Left ventricle myocardium superior (tissue), 1 donor: Measurements from ENCODE around the gene UPF2. TPM values are rescaled to one million over a fixed set of nuclear protein-coding genes. Genes with fewer than 3 reads are reported as not detected.

Experiments used
- ATAC-seq: fragments of 200-7000 bp; cut with Tn5 transposase; one replicate; pipeline ENCODE4 v1.9.1; 2020; ENCODE audit warnings: mild to moderate bottlenecking, moderate library complexity
- DNase-seq: peaks from one replicate; pipeline ENCODE4 v3.0.0-alpha.2; 2020
- intact Hi-C: fragments of 100-400 bp; cut with micrococcal nuclease; formaldehyde crosslinking; loops from one replicate; pipeline ENCODE4 v1.11.0; 2022
- total RNA-seq: library from RNA; stranded (reverse); fragmentation: NEBNext Ultra II Directional; extraction: Animal tissue kit (Norgen Biotek cat#: 25700); gene quantifications from one replicate; pipeline ENCODE4 v1.2.1, GENCODE V29; 2021
- donor health status: DM: no; HTN: yes; CAD: no; lungs with severe emphysema.

Gene UPF2
- total RNA-seq, 1 donor from 2014 or later: 19.7 TPM

DNA sequence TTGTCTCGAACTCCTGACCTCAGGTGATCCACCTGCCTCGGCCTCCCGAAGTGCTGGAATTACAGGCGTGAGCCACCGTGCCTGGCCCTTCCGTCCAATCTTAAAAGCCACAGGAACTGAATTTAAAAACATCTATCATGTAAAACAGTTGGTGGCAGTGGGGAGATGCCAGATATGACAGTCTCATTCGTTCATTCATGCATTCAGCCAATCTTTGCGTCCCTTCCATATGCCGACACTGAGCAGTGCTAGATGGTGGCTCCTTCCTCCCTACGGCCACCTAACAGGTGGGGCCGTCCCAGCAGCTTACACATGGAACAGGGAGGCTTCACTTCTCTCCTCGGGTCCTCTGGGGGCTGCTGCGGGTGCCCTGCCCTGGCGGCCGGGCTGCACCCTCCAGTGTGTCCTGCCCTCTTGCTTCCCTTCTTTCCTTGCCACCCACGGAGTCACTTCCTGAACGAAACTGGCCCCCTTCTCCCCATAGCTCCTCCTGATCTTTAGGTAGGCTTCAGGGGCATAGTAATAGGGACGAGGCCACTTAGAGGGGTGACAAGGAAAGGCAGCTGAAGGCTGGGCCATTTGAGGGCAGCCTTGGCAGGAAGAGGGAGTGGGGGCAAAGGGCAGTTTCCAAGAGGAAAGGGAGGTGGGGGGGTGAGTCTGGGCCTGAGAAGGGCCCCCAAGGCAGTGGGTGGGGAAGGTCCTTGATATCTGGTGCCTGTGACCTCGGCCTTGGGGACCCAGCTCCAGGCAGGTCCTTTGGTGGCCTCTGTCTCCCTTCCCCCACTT is 165.6 kb downstream of the UPF2 start:
- DNase-seq (no peak), ATAC-seq (no peak)
- intact Hi-C loops: no loop called here

DNA sequence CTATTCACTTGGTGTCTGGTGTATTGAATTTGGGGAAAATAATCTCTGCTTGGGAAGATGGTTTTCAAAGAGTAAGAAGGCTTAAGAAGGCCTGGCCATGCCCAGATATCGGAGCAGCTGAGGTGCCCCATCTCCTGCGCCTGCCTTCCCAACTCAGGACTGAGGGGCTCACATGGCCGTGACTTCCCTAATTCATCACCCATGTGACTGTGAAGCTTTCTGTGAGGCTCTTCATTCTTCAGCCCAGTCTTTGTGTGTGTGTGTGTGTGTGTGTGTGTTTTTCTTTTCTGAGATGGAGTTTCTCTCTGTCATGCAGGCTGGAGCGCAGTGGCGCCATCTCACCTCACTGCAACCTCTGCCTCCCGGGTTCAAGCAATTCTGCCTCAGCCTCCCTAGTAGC is 166.3 kb downstream of the UPF2 start:
- ATAC-seq: no peak
- intact Hi-C loops: no loop called here
- DNase-seq: no peak

DNA sequence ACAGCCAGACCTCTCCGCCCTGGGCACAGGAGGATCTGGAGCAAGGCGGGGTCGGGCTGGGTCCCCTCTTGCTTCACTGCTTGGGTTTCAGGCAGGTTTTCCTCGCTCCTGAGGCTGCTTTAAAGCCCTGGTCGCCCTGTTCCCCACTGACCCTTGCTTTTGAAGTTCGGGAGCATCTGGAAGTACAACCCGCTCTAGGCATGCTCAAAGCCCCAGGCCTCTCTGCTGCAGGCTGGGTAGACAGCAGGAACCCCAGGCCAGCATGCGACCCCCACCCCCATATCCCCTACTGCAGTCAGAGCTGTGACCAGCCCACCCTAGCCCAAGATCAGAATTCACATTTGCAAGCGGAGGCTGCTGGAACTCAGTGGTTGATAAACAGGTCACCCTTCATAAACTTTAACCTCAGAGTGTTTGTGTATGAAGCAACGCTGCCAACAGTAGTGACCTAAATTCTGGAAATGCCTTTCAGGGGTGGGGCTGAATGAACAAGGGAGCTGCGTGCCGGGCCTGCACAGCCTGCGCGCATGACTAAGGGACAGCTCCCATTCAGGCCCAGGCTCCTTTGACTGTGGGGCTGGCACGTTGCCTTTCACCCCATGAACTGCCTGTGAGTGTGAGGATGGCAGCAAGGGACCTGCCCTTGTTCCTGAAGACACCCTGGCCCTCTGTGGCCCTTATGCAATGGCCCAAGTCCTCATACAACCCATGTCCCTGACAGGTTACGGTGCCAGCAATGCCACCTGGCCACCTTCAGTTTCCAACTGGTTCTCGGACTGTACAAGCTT is 166.9 kb downstream of the UPF2 start:
- intact Hi-C loops: no loop called here

DNA sequence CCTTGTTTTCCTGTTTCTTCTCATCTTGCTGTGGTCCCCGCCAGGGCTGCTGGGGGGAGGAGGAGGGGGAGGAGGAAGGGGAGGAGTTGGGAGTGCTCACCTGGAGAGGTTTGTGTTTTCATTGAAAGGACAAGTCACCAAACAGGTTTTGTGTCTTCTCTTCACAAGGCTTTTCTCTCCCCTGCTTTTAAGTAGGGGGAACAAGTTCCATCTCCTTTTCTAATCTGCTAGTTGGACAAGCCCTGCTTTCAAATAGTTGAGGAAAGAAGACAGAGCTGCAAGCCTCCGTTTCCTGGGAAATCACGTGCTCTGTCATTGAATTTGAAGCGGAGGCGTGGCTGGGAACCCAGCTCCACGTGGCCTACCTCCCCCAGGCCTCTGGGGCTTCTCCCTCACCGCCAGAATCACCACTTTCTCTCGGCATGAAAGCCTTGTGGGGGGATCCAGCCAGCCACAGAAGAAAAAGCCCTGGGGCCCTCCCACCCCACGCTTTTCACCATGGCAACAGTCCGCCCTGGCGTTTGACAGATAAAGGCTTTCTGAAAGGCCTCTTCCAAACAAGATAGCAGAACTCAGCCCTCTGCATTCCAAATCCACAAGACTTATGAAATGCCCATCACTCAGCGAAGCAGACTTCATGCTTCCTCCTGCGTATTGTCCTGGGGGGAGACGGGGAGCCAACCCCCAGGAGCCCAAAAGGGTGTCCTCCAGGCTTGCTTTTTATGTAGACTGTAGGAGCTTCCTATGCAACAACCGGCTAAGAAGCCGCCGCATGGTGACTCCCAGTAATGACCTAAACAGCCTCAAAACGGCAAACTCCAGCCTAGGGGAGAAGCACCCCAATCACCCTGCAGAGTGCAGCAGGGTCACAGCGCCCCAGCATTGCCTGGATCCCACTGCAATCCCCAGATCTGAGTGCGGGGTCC is 167.8 kb downstream of the UPF2 start:
- peak; percentile 53 for DNase-seq
- ATAC-seq: peak; percentile 49
- intact Hi-C loops: no loop called here

More for the DNA sequence above, 166.9 kb downstream of the UPF2 start:
- DNase-seq: peak; percentile 86
- ATAC-seq: peak; percentile 92

DNA sequence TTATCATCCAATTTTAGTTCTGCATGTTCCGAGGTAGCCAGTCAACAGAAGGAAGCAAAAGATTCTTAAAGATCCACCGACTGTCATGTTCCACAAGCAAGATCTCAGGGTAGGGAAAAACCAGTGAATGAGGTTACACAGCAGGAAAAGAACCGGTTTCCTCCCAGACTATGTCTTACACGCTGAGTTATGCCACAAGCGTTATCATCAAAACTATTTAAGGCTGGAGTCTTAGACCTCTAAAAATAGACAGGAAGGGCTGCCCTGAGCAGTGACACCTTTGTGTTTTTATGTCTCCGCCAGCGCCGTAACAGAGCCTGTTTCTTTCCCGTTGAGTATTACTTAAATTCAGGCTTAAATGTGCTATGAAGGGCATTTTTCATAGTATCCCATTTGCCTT is 171.1 kb downstream of the UPF2 start:
- intact Hi-C loops: no loop called here
- DNase-seq (no peak), ATAC-seq (peak; percentile 56)

DNA sequence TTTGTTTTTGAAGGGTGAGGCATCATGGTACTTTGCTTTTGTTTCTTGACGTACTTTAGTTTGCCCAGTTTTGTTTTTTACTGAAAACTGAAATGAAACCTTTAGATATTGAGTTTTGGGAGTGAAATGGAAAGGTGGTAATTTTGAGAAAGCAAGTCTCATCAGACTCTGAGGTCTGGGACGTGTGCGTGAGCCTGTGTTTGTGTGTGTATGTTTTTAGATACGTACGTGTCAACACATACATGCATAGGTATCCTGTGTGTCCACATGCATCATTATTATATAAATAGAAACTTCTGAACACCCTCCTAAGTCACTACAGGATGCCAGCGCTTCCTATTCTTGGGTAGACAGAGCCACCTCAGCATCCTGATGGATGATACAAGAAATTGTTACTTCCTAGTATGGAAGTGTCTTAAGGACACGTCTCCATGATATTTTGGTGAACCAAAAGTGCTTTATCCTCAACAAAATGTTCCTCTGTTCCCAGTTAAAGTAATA is 171.7 kb downstream of the UPF2 start:
- intact Hi-C loops: no loop called here
- DNase-seq (no peak), ATAC-seq (no peak)

DNA sequence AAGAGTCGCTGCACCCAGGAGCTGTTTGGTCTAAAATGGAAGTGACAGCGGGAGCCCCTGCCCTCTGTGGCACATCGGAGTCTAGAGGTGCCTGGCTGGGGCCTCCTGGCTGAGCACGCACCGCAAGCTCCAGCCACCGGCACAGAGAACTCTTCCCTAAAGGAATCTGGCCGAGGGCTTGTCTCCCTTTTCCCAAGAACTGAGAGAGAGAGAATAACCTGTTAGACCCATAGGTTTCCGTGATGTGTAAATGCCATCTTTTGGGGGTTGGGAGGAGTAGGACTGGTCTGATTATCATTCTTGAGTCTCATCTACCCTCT is 172.2 kb downstream of the UPF2 start:
- DNase-seq (no peak), ATAC-seq (no peak)
- intact Hi-C loops: no loop called here

Other genes starting within 250 kb of the UPF2 start
- 1.1 TPM for gene PROSER2, start 219.5 kb downstream of the UPF2 start, total RNA-seq
- gene DHTKD1, start 26.1 kb upstream of the UPF2 start, total RNA-seq: 22.2 TPM
- 11.0 TPM for gene SEC61A2, start 86.9 kb upstream of the UPF2 start, total RNA-seq
- 9.2 TPM for gene NUDT5, start 153.1 kb upstream of the UPF2 start, total RNA-seq
- 54.8 TPM for gene CDC123, start 153.4 kb upstream of the UPF2 start, total RNA-seq